Osteocyte (in vitro differentiated cells): Measurements from ENCODE around the gene SPIRE2. TPM values are rescaled to one million over a fixed set of nuclear protein-coding genes. Genes with fewer than 3 reads are reported as not detected.
"Not testable (repeated sequence)": the region's sequence is repeated elsewhere in the genome, so short reads cannot be mapped to it uniquely, and the experiment has no call there.

Experiments
- DNase-seq: peaks from one replicate; pipeline ENCODE4 v3.0.0; 2021; ENCODE audit warnings: mixed read lengths; ENCODE audit not compliant: unreplicated experiment; ENCODE audit errors: extremely low spot score
- H3K27ac Mint-ChIP-seq: one replicate; pipeline ENCODE4 v1.8.0; 2021; ENCODE audit warnings: mild to moderate bottlenecking, mixed read lengths; ENCODE audit not compliant: unreplicated experiment
- H3K27me3 Mint-ChIP-seq: one replicate; pipeline ENCODE4 v1.8.0; 2021; ENCODE audit warnings: mixed read lengths; ENCODE audit not compliant: unreplicated experiment
- H3K36me3 Mint-ChIP-seq: one replicate; pipeline ENCODE4 v1.8.0; 2021; ENCODE audit warnings: mixed read lengths; ENCODE audit not compliant: unreplicated experiment
- H3K4me1 Mint-ChIP-seq: one replicate; pipeline ENCODE4 v1.8.0; 2021; ENCODE audit warnings: mixed read lengths; ENCODE audit not compliant: unreplicated experiment
- H3K4me3 Mint-ChIP-seq: one replicate; pipeline ENCODE4 v1.8.0; 2021; ENCODE audit warnings: mild to moderate bottlenecking, moderate library complexity, mixed read lengths; ENCODE audit not compliant: unreplicated experiment
- H3K9me3 Mint-ChIP-seq: one replicate; pipeline ENCODE4 v1.8.0; 2021; ENCODE audit warnings: mixed read lengths; ENCODE audit not compliant: unreplicated experiment
- CTCF ChIP-seq: fragments of 200-600 bp; sonication (generic); IDR thresholded peaks from 2 replicates; pipeline ENCODE4 v1.5.0; 2021; ENCODE audit warnings: antibody characterized with exemption, mild to moderate bottlenecking, moderate library complexity
- total RNA-seq: library from RNA; stranded (reverse); gene quantifications from 2 replicates; pipeline ENCODE4 v1.2.1, GENCODE V29; 2021

Gene SPIRE2
- total RNA-seq, 1 donor from 2014 or later, result 4.6 TPM

DNA sequence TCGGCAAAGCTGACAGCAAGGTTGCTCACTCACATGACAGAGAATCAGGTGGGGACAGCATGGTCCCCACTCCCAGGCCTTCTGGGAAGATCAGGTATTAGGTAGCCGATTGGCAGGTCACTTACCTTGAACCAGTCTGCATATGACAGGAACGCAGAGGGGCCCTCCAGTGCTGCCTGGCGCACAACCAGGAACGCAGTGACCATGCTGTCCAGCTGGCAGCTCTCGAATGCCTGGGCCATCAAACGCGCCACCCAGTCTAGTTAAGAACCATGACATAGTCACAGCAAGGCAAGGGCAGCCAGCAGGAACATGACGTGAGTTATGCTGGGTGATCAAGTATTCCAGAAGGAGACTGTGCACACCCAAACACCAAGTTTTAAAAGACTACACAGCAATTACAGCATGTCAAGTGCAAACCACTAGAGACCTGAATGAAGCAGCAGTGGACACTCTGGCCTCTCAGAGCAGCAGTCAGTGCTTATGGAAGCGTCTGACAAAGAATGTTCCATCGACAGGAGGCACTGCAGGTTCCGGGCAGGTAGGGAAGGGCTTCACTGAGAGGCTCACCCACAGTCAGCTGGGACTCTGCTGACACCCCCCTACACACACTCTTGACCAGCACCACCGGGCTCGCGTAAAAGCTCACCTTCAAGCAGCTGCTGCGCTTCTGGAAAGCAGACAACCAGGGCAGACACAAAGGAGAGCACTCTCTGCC is 36.8 kb upstream of the SPIRE2 start:
- H3K27me3 Mint-ChIP-seq, result no peaks in the 10 kb centered on the region
- peaks cover 1% of the 10 kb centered on the region for H3K4me1 Mint-ChIP-seq
- TF ChIP-seq CTCF, result no peak
- no peak overlapping the region for H3K27ac Mint-ChIP-seq
- no peaks in the 10 kb centered on the region for H3K9me3 Mint-ChIP-seq
- H3K36me3 Mint-ChIP-seq, result peaks cover 5% of the 10 kb centered on the region
- no peak overlapping the region for H3K4me3 Mint-ChIP-seq
- DNase-seq, result no peak

DNA sequence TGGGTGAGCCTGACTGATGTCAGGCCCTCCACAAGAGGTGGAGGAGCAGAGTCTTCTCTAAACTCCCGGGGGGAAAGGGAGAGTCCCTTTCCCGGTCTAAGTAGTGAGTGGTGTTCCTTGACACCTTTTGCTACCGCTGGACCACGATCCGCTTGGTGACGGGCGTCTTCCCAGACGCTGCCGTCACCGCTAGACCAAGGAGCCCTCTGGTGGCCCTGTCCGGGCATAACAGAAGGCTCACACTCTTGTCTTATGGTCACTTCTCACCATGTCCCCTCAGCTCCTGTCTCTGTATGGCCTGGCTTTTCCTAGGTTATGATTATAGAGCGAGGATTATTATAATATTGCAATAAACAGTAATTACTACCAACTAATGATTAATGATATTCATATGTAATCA is 35.2 kb upstream of the SPIRE2 start:
- H3K4me1 Mint-ChIP-seq, H3K27me3 Mint-ChIP-seq, H3K4me3 Mint-ChIP-seq, H3K27ac Mint-ChIP-seq, H3K9me3 Mint-ChIP-seq, H3K36me3 Mint-ChIP-seq, DNase-seq: not testable (repeated sequence)
- peak; percentile 82 for TF ChIP-seq CTCF

GRCh38 chr16:89793955-89794354 is 34.3 kb upstream of the SPIRE2 start:
- H3K36me3 Mint-ChIP-seq, result peaks cover 6% of the 10 kb centered on the region

GRCh38 chr16:89795676-89796075 is 32.6 kb upstream of the SPIRE2 start:
- H3K9me3 Mint-ChIP-seq, result no peaks in the 10 kb centered on the region
- peaks cover 1% of the 10 kb centered on the region for H3K4me1 Mint-ChIP-seq
- no peaks in the 10 kb centered on the region for H3K27me3 Mint-ChIP-seq
- TF ChIP-seq CTCF, result no peak
- no peak overlapping the region for H3K27ac Mint-ChIP-seq
- no peak for DNase-seq
- no peak overlapping the region for H3K4me3 Mint-ChIP-seq
- peaks cover 8% of the 10 kb centered on the region for H3K36me3 Mint-ChIP-seq

More at GRCh38 chr16:89793955-89794354, 34.3 kb upstream of the SPIRE2 start:
- Mint-ChIP-seq H3K9me3 (no peaks in the 10 kb centered on the region), H3K4me3 (no peak overlapping the region), H3K4me1 (peaks cover 1% of the 10 kb centered on the region), H3K27me3 (no peaks in the 10 kb centered on the region), H3K27ac (no peak overlapping the region)
- DNase-seq, result no peak
- TF ChIP-seq CTCF, result no peak

DNA sequence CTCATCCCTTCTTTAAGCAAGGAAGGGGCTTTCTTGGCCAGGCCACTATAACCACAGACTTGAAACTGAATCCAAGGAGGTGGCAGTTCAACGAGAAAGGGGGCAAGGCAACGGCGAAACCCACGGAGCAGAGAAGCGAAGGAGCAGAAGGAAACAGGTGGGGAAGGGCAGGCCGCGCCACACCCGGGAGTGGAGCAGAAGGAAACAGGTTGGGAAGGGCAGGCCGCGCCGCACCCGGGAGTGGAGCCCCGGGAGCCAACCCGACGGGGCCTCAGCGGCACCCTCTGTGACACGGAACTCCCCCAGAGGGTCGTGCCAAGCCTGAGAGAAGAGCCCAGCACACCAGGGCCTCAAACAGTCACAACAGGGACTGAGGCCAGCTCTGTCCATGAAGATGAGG is 32.2 kb upstream of the SPIRE2 start:
- Mint-ChIP-seq H3K4me3 (no peak overlapping the region), H3K27ac (no peak overlapping the region), H3K4me1 (peaks cover 1% of the 10 kb centered on the region), H3K36me3 (peaks cover 8% of the 10 kb centered on the region), H3K9me3 (no peaks in the 10 kb centered on the region), H3K27me3 (no peaks in the 10 kb centered on the region)
- no peak for TF ChIP-seq CTCF
- no peak for DNase-seq
